ENCODE results near the gene SPATA13. TPM values are rescaled to one million over a fixed set of nuclear protein-coding genes. Genes with fewer than 3 reads are reported as not detected.

SPATA13 gene
- total RNA-seq, 1 donor from 2014 or later = 12.1 TPM

GRCh38 chr13:24192057-24192810 lies 31.7 kb downstream of the SPATA13 start:
- TF ChIP-seq CTCF (conservative IDR thresholded peaks at IDR 0.05; ENCODE audit: low read depth, low read length) = no peak
- no peak for DNase-seq (ENCODE audit: low read depth)
- H3K4me3 ChIP-seq (ENCODE audit: low read depth, low read length) = no peak overlapping the region

- H3K4me3 ChIP-seq (ENCODE audit: low read depth, low read length) = no peak overlapping the region
- no peak for TF ChIP-seq CTCF (conservative IDR thresholded peaks at IDR 0.05; ENCODE audit: low read depth, low read length)
- no peak for DNase-seq (ENCODE audit: low read depth)
Observed at GRCh38 chr13:24192811-24193162, 32.3 kb downstream of the SPATA13 start.

GRCh38 chr13:24194447-24194846 lies 33.9 kb downstream of the SPATA13 start:
- no peak for DNase-seq (ENCODE audit: low read depth)
- TF ChIP-seq CTCF (conservative IDR thresholded peaks at IDR 0.05; ENCODE audit: low read depth, low read length) = no peak
- no peak overlapping the region for H3K4me3 ChIP-seq (ENCODE audit: low read depth, low read length)

- DNase-seq (ENCODE audit: low read depth) = no peak
- no peak overlapping the region for H3K4me3 ChIP-seq (ENCODE audit: low read depth, low read length)
- no peak for TF ChIP-seq CTCF (conservative IDR thresholded peaks at IDR 0.05; ENCODE audit: low read depth, low read length)
Observed at GRCh38 chr13:24195626-24196025, 35.1 kb downstream of the SPATA13 start.

- no peak for DNase-seq (ENCODE audit: low read depth)
- H3K4me3 ChIP-seq (ENCODE audit: low read depth, low read length) = no peak overlapping the region
- TF ChIP-seq CTCF (conservative IDR thresholded peaks at IDR 0.05; ENCODE audit: low read depth, low read length) = no peak
Observed at GRCh38 chr13:24196593-24197197, 36.2 kb downstream of the SPATA13 start.

- DNase-seq (ENCODE audit: low read depth) = no peak
- no peak overlapping the region for H3K4me3 ChIP-seq (ENCODE audit: low read depth, low read length)
- no peak for TF ChIP-seq CTCF (conservative IDR thresholded peaks at IDR 0.05; ENCODE audit: low read depth, low read length)
Observed at GRCh38 chr13:24199016-24199415, 38.5 kb downstream of the SPATA13 start.

GRCh38 chr13:24202215-24202614 lies 41.7 kb downstream of the SPATA13 start:
- TF ChIP-seq CTCF (conservative IDR thresholded peaks at IDR 0.05; ENCODE audit: low read depth, low read length) = no peak
- no peak for DNase-seq (ENCODE audit: low read depth)

More at GRCh38 chr13:24202215-24202614, 41.7 kb downstream of the SPATA13 start:
- no peak overlapping the region for H3K4me3 ChIP-seq (ENCODE audit: low read depth, low read length)

All from epithelial cell of proximal tubule (primary cell).